ENCODE data around the gene FTCDNL1. TPM values are rescaled to one million over a fixed set of nuclear protein-coding genes. Genes with fewer than 3 reads are reported as not detected.

Gene FTCDNL1
- total and polyA plus RNA-seq, 4 donors, result 2.1 to 5.3 (median 4.1) TPM

- no peak overlapping the region for H3K9ac ChIP-seq (ENCODE audit: low read depth in 1 of 2, low read length in 2 of 2)
- H3K36me3 ChIP-seq (ENCODE audit: control insufficient read depth in 4 of 4, insufficient read depth in 3 of 4, low read depth in 1 of 4, low read length in 3 of 4), result no peaks in the 10 kb centered on the region
- no peaks in the 10 kb centered on the region for H3K4me1 ChIP-seq (ENCODE audit: control insufficient read depth in 4 of 4, insufficient read depth in 4 of 4, low read length in 3 of 4)
- TF ChIP-seq YY1 (IDR thresholded peaks at IDR 0.05) (no peak), JUND (IDR thresholded peaks at IDR 0.05) (no peak), MAX (IDR thresholded peaks at IDR 0.05) (no peak), FOXA2 (IDR thresholded peaks at IDR 0.05) (no peak), RAD21 (IDR thresholded peaks at IDR 0.05) (no peak), SP1 (IDR thresholded peaks at IDR 0.05) (no peak), CTCF (IDR thresholded peaks at IDR 0.05; ENCODE audit: low read depth, low read length, missing input control) (no peak)
- TF ChIP-seq, protein P1, sequence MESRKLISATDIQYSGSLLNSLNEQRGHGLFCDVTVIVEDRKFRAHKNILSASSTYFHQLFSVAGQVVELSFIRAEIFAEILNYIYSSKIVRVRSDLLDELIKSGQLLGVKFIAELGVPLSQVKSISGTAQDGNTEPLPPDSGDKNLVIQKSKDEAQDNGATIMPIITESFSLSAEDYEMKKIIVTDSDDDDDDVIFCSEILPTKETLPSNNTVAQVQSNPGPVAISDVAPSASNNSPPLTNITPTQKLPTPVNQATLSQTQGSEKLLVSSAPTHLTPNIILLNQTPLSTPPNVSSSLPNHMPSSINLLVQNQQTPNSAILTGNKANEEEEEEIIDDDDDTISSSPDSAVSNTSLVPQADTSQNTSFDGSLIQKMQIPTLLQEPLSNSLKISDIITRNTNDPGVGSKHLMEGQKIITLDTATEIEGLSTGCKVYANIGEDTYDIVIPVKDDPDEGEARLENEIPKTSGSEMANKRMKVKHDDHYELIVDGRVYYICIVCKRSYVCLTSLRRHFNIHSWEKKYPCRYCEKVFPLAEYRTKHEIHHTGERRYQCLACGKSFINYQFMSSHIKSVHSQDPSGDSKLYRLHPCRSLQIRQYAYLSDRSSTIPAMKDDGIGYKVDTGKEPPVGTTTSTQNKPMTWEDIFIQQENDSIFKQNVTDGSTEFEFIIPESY (IDR thresholded peaks at IDR 0.05), result no peak
- peaks cover 0 to 3% (median under 1%) of the 10 kb centered on the region in 4 donors for H3K9me3 ChIP-seq (ENCODE audit: control insufficient read depth in 4 of 4, low read length in 3 of 4)
- 90% methylated on average over 3 of the region's 3 CpGs for WGBS
- no peaks in the 10 kb centered on the region for H3K27me3 ChIP-seq (ENCODE audit: control insufficient read depth in 4 of 4, insufficient read depth in 4 of 4, low read length in 3 of 4)
- H3K4me3 ChIP-seq (ENCODE audit: low read depth in 1 of 3, low read length in 3 of 3), result no peak overlapping the region
- H3K27ac ChIP-seq (ENCODE audit: low read depth in 1 of 2, low read length in 2 of 2), result no peak overlapping the region
- DNase-seq (ENCODE audit: low spot score), result no peak
These were observed 93.6 kb downstream of the FTCDNL1 start for GRCh38 chr2:199757233-199757870.

DNA sequence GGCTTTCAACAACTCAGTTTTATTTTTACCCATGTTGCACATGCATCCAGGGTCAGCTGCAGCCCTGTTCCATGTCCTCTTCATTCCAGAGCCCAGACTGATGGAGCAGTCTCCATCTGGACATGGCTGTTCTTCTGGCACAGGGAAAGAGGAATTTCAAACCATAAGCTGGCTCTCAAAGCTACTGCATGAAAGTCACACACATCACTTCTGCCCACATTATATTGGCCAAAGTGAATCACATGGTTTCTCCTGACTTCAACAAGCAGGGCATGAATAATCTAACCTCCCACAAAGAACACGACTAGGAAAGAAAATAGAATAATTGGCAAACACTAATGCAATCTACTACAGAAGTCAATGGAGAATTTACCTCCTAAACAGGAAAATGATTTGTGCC lies 94.2 kb downstream of the FTCDNL1 start:
- H3K36me3 ChIP-seq (ENCODE audit: control insufficient read depth in 4 of 4, insufficient read depth in 3 of 4, low read depth in 1 of 4, low read length in 3 of 4), result no peaks in the 10 kb centered on the region
- no peak for DNase-seq (ENCODE audit: low spot score)
- peaks cover 0 to 3% (median 1%) of the 10 kb centered on the region in 4 donors for H3K9me3 ChIP-seq (ENCODE audit: control insufficient read depth in 4 of 4, low read length in 3 of 4)
- H3K4me1 ChIP-seq (ENCODE audit: control insufficient read depth in 4 of 4, insufficient read depth in 4 of 4, low read length in 3 of 4), result no peaks in the 10 kb centered on the region
- no peak overlapping the region for H3K9ac ChIP-seq (ENCODE audit: low read depth in 1 of 2, low read length in 2 of 2)
- no peak for TF ChIP-seq FOXA1 (IDR thresholded peaks at IDR 0.05)
- TF ChIP-seq TAF1 (conservative IDR thresholded peaks at IDR 0.05), result no peak
- no peak for TF ChIP-seq ATF3 (IDR thresholded peaks at IDR 0.05)
- no peak for TF ChIP-seq SP1 (IDR thresholded peaks at IDR 0.05)
- no peak for TF ChIP-seq FOXA2 (IDR thresholded peaks at IDR 0.05)
- TF ChIP-seq, protein P2, sequence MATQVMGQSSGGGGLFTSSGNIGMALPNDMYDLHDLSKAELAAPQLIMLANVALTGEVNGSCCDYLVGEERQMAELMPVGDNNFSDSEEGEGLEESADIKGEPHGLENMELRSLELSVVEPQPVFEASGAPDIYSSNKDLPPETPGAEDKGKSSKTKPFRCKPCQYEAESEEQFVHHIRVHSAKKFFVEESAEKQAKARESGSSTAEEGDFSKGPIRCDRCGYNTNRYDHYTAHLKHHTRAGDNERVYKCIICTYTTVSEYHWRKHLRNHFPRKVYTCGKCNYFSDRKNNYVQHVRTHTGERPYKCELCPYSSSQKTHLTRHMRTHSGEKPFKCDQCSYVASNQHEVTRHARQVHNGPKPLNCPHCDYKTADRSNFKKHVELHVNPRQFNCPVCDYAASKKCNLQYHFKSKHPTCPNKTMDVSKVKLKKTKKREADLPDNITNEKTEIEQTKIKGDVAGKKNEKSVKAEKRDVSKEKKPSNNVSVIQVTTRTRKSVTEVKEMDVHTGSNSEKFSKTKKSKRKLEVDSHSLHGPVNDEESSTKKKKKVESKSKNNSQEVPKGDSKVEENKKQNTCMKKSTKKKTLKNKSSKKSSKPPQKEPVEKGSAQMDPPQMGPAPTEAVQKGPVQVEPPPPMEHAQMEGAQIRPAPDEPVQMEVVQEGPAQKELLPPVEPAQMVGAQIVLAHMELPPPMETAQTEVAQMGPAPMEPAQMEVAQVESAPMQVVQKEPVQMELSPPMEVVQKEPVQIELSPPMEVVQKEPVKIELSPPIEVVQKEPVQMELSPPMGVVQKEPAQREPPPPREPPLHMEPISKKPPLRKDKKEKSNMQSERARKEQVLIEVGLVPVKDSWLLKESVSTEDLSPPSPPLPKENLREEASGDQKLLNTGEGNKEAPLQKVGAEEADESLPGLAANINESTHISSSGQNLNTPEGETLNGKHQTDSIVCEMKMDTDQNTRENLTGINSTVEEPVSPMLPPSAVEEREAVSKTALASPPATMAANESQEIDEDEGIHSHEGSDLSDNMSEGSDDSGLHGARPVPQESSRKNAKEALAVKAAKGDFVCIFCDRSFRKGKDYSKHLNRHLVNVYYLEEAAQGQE (IDR thresholded peaks at IDR 0.05), result no peak
- no peak for TF ChIP-seq CTCF (IDR thresholded peaks at IDR 0.05; ENCODE audit: low read depth, low read length, missing input control)
- TF ChIP-seq MAX (IDR thresholded peaks at IDR 0.05), result no peak
- H3K27ac ChIP-seq (ENCODE audit: low read depth in 1 of 2, low read length in 2 of 2), result no peak overlapping the region
- H3K27me3 ChIP-seq (ENCODE audit: control insufficient read depth in 4 of 4, insufficient read depth in 4 of 4, low read length in 3 of 4), result no peaks in the 10 kb centered on the region
- WGBS, result 62% methylated on average over 1 of the region's 1 CpG
- H3K4me3 ChIP-seq (ENCODE audit: low read depth in 1 of 3, low read length in 3 of 3), result no peak overlapping the region

Data from liver (tissue), 9 donors.